HL-60 (cell line): ENCODE data around the gene ULK2.

Source experiments
- DNase-seq, 2 experiments: peaks; one replicate each; pipeline ENCODE4 v3.0.0-alpha.2; 2010 to 2020; ENCODE audit warnings: low read depth in 1 of 2, low spot score in 1 of 2
- H3K27ac ChIP-seq: fragments of 250-450 bp; sonication (Bioruptor Pico); replicated peaks from 2 replicates; pipeline ENCODE4 v1.5.1; 2020; ENCODE audit warnings: mild to moderate bottlenecking, moderate library complexity
- H3K27me3 ChIP-seq: fragments of 250-450 bp; sonication (Bioruptor Pico); 2 replicates; pipeline ENCODE4 v1.5.1; 2021; ENCODE audit warnings: mild to moderate bottlenecking, moderate library complexity; ENCODE audit not compliant: insufficient read depth, poor library complexity, severe bottlenecking
- H3K4me3 ChIP-seq: replicated peaks from 2 replicates; pipeline ENCODE4 v1.5.1; 2011; ENCODE audit warnings: mild to moderate bottlenecking, control low read depth, low read length; ENCODE audit not compliant: insufficient read depth
- CTCF ChIP-seq: IDR thresholded peaks from one replicate; pipeline ENCODE4 v1.5.1; 2011; ENCODE audit warnings: low read length, control low read depth, inconsistent platforms; ENCODE audit not compliant: insufficient read depth
- GABPA ChIP-seq: IDR thresholded peaks from 2 replicates; pipeline ENCODE4 v1.6.1; 2012; ENCODE audit warnings: low read depth
- POLR2AphosphoS5 ChIP-seq: IDR thresholded peaks from 2 replicates; pipeline ENCODE4 v1.6.1; 2012; ENCODE audit warnings: low read depth
- REST ChIP-seq: IDR thresholded peaks from 2 replicates; pipeline ENCODE4 v1.6.1; 2012; ENCODE audit warnings: low read depth; ENCODE audit not compliant: insufficient replicate concordance
- SPI1 ChIP-seq: IDR thresholded peaks from 2 replicates; pipeline ENCODE4 v1.6.1; 2012; ENCODE audit warnings: low read depth, mild to moderate bottlenecking, borderline replicate concordance

ULK2 gene

GRCh38 chr17:19883537-19884215, 15.9 kb upstream of the ULK2 start:
- no peak for TF ChIP-seq SPI1
- TF ChIP-seq CTCF: no peak
- TF ChIP-seq REST: no peak
- TF ChIP-seq GABPA: no peak
- TF ChIP-seq POLR2AphosphoS5: no peak
- DNase-seq: no peak
- Histone ChIP-seq H3K27me3 (no peaks in the 10 kb centered on the region), H3K4me3 (no peak overlapping the region), H3K27ac (no peak overlapping the region)

GRCh38 chr17:19880393-19880792, 12.7 kb upstream of the ULK2 start:
- no peak for DNase-seq
- TF ChIP-seq SPI1 (no peak), POLR2AphosphoS5 (no peak)
- Histone ChIP-seq H3K4me3 (no peak overlapping the region), H3K27me3 (no peaks in the 10 kb centered on the region), H3K27ac (no peak overlapping the region)

GRCh38 chr17:19877364-19877945, 9.7 kb upstream of the ULK2 start:
- no peak overlapping the region for H3K4me3 ChIP-seq
- no peak for DNase-seq
- H3K27me3 ChIP-seq: no peaks in the 10 kb centered on the region
- H3K27ac ChIP-seq: no peak overlapping the region
- TF ChIP-seq CTCF (no peak), REST (no peak), GABPA (no peak), POLR2AphosphoS5 (no peak), SPI1 (no peak)

GRCh38 chr17:19876529-19877161, 8.9 kb upstream of the ULK2 start:
- Histone ChIP-seq H3K27ac (0 out of 2 replicates have a peak overlapping the region, but pooled peaks have one; percentile 11), H3K4me3 (no peak overlapping the region), H3K27me3 (no peaks in the 10 kb centered on the region)
- DNase-seq: peak in 1 of 2 experiments; percentile 88
- TF ChIP-seq POLR2AphosphoS5: peak; percentile 57
- no peak for TF ChIP-seq REST
- TF ChIP-seq CTCF: no peak
- TF ChIP-seq GABPA: no peak
- peak; percentile 85 for TF ChIP-seq SPI1
